NCI-H1105 treated with DMSO at 0.1 percent for 48 hours (cell line): ENCODE data around the gene SPEF2.

Source experiments
- DNase-seq: peaks from one replicate; lab custom pipeline; 2025; lab: John Stamatoyannopoulos, UW

Gene SPEF2, protein sequence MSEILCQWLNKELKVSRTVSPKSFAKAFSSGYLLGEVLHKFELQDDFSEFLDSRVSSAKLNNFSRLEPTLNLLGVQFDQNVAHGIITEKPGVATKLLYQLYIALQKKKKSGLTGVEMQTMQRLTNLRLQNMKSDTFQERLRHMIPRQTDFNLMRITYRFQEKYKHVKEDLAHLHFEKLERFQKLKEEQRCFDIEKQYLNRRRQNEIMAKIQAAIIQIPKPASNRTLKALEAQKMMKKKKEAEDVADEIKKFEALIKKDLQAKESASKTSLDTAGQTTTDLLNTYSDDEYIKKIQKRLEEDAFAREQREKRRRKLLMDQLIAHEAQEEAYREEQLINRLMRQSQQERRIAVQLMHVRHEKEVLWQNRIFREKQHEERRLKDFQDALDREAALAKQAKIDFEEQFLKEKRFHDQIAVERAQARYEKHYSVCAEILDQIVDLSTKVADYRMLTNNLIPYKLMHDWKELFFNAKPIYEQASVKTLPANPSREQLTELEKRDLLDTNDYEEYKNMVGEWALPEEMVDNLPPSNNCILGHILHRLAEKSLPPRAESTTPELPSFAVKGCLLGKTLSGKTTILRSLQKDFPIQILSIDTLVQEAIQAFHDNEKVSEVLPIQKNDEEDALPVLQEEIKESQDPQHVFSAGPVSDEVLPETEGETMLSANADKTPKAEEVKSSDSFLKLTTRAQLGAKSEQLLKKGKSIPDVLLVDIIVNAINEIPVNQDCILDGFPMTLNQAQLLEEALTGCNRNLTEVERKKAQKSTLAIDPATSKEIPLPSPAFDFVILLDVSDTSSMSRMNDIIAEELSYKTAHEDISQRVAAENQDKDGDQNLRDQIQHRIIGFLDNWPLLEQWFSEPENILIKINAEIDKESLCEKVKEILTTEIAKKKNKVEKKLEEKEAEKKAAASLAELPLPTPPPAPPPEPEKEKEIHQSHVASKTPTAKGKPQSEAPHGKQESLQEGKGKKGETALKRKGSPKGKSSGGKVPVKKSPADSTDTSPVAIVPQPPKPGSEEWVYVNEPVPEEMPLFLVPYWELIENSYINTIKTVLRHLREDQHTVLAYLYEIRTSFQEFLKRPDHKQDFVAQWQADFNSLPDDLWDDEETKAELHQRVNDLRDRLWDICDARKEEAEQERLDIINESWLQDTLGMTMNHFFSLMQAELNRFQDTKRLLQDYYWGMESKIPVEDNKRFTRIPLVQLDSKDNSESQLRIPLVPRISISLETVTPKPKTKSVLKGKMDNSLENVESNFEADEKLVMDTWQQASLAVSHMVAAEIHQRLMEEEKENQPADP (N-terminal part only)

DNA sequence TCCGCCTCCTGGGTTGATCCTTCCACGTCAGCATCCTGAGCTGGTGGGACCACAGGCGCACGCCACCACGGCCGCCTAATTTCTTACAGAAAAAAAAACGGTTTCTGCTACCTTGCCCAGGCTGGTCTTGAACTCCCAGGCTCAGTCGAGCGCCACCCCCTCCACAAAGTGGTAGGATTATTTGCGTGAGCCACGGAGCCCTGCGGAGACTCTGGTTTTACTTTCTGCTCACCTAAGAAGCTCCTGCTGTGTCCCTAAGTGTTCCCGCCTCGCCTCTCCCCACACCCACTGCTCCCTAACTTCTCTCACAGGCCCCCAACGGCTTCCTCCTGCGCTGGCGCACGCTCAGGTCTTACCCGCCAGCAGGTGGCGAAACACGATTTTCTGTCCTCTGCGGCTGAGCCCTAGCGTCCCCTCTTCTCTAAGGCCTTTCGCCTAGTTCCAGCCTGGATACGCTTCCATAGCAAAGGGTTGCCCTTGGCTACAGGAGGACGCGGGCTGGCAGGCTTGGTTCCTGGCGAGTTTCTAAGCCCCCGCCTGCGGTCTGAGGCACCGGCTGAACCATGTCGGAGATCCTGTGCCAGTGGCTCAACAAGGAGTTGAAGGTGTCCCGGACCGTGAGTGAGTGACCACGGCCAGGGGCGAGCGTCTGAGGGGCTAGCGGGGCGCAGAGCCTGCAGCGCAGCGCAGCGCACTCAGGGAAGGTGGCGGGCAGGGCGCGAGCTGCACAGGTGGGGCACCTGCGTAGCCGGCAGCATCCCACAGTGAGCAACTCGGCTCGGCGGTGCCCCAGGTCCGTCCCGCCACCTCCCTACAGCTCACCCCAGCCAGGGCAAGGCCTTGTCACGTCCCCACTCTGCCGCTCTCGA is at the start of gene SPEF2:
Gene SPEF2 (plus strand): TSS at position 429 of the 869 bp plus-strand sequence. CDS start 135 bp downstream, at position 564.
- DNase-seq = peak; percentile 86

DNA sequence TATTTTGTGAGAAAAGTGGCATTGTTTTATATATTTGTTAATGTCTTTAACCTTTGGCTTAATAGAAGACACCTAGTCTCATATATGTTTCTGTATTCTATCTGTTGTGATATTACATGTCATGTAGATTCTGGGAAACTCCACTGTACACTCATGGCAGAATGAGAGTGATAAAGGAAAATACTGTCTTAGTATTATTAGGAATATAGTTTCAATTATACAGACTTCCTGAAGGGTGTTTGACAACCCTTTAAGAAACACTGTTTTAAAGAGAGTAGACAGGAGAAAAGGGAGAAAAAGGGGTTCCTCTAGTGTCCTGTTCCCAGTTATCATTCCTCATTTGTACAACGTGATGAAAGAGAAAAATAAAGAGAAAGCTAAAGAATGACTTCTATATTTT is 42.1 kb upstream of the SPEF2 start:
- no peak for DNase-seq

DNA sequence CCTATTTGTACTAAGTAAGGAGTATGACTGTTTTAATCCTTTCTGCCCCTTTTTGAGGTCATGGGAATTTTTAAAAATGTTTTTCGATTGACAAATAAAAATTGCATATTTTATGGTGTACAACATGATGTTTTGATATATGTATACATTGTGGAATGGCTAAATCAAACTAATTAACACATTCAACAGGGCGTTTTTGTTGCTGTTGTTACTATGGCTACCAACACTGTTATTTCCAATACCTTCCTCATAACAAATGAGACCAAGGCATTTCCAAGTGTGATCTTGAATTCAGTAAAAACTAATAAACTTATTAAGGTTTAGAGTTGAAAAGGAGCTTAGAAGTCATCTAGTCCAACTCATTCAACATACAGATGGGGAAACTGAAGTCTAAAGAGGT is 30.2 kb upstream of the SPEF2 start:
- DNase-seq = no peak

DNA sequence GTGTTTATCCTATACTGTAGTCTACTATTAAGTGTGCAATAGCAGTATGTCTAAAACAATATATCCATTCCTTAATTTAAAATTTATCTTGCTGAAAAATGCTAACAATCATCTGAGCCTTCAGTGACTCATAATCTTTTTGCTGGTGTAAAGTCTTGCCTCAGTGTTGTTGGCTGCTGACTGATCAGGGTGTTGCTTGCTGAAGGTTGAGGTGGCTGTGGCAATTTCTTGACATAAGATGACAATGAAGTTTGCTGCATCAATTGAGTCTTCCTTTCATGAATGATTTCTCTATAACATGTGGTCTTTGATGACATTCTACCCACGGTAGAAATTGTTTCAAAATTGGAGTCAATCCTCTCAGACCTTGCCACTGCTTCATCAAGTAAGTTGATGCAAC is 24.3 kb upstream of the SPEF2 start:
- DNase-seq = no peak

DNA sequence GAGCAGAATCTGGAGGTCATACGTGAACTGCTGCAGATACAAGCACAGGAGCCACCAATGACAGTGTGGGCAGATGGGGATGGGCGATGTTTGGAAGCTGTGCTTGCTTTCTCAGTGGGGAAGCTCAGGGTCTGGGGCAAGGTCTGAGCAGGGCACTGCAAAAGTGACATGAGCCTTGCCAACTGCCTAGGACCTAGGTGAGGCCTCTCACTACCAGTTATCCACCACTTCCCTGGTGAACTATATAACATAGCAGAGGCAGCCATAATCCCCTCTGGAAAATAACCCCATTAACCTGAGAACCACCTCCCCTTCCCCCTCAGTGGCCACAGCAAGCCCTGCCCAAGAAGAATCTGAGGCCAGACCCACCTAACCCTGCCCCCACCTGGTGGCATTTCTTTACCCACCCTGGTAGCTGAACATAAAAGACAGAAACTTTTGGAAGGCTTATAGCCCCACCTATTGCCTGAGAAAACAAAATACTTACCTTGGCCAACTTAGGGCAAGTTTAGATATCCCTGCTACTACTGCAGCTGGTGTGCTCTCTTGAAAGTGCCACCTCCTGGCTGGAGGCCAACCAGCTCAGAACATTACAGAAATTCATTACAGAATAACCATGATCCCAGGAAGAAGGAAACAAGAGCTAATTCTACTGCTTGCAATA is 18.8 kb upstream of the SPEF2 start:
- DNase-seq = no peak

DNA sequence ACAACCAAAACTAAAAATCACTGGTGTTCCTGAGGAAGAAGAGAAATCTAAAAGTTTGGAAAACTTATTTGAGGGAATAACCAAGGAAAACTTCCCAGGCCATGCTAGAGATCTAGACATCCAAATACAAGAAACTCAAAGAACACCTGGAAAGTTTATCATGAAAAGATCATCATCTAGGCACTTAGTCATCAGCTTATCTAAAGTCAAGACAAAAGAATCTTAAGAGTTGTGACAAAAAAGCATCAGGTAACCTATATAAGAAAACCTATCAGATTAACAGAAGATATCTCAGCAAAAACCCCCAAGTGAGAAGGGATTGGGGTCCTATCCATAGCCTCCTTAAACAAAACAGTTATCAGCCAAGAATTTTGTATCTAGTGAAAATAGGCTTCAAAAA is 17.1 kb upstream of the SPEF2 start:
- no peak for DNase-seq

DNA sequence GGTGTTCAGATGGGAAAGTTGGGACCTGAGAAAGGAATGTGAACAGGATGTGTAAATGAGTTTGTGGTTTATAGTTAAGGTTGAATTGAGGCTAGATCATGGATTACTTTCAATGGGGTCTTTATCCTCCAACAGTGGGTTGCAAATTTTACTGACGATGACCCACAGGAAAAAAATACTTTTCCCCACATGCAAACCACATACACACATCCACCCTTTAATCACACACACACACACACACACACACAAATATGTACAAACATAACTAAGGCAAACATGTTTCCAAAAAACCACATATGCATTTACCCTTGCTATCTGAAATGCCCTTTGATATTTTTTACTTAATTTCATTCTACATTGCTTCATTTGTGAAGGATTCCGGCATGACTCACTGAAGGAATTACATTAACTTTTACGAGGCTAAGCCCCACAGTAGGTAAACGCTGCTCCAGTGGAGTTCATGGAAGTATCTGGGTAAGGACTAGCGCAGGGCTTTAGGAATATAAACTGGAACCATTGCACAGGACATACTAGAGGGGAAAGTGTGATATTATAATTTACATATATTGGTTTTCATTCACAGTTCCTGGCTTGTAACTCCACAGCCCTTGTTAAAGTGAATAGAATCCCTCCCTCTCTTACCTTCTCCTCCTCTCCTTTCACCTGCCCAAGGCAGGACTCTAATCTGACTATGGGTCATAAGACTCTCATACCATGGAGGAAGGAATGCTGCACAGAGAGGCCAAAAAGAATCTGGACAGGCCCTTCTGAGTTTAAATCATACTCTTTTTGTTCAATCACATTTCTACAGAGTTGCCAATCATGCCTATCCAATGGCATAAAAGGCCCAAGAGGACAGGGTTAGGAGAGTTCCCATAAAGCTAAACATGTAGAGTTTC is 8.5 kb upstream of the SPEF2 start:
- DNase-seq = no peak

DNA sequence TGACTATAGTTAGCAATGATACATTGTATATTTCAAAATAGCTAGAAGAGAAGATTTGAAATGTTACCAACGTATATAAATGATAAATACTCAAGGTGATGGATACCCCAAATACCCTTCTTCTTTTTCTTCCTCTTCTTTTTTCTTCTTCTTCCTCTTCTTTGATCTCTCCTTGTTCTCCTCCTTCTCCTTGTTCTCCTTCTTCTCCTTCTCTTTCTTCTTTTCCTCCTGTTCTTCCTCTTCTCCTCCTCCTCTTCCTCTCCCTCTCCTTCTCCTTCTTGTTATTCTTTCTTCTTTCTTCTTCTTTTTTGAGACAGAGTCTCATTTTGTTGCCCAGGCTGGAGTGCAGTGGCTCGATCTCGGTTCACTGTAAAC is 616 bp upstream of the SPEF2 start:
- DNase-seq = no peak

DNA sequence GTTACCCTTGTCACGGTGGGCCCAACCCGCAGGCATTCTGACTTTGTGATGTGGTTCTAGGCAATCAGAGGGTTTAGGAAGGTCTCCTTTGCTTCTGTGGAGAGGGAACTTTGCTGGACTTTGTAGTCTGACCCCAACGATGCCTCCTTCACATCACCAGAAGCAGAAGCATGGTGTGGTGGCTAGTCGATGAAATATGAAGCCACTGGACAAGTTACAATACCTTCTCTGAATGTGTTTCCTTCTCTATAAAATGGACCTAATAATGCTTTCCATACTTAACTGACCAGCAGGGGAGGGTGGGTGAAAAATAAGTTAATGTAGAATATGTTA is 607 bp downstream of the SPEF2 start:
- DNase-seq = no peak

DNA sequence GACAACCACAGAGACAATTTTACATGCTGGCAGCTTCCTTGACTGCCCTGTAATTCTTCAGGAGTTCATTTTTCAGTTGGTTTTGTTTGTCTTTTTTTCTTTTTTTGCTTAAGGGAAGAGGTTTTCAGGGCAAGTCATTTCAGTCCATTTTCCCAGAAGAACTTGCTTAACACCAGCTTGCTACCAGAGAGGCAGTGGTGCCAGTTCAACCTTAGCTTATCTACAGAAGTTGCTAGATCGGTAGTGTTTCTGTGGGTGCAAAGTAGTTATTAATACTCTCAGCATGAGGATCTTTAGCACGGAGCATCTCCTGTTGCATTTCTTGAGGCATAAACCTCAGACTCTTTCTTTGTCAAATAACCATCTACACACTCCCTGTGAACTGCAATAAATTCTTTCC is 1.1 kb downstream of the SPEF2 start:
- DNase-seq = no peak

DNA sequence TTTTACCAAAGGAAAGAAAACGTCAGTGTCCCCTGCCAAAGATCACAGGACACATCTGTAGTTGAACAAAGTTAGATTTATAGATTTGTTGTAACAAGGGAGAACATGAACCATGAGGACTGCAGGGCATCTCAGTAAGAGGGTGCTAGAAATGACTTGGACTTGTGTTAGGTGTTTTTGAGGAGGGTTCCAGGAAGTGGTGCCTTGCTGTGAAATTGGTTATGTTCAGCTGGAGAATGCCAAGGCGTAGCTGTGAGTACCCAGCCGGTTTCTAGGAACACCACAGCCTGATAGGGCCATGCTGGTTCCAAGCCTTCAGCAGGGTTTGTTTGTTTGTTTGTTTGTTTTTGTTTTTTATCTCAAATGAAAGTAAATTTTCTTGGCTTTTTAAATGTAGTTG is 5.3 kb downstream of the SPEF2 start:
- no peak for DNase-seq

DNA sequence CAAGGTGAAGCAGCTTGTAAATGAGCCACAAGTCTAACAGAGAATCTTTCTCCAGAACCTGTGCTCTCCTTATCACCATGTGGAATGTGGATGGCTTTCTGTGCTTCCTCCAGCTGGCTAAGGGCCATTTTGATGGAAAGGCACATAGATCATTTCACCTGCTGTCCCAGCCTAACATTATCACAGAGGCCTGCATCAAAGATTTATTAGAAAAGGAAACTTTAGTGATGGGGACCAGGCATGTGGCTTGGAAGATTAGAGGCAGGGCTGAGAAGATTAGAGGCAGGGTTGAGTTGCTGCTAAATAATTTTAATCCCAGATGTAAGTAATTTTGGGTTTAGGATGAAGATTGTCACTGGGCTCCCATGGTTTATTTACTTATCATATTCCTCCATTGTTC is 6.3 kb downstream of the SPEF2 start:
- DNase-seq = no peak

DNA sequence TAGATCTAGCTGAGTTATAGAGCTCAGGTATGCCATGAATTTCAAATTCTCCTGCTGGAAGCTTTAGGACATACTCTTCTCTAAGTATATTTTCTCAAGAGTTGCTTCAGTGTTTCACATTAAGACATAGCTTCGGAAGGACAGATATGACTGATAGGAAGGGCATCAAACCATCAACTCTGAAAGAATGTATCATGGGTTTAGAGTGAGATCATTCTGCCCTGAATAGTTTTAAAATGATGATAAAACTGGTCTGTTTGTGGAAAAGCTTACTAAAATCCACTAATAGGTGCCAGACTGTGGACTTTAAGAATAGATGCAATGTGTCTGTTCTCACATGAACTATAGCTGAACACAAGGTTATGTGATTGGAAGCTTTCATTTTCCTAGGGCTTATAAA is 8.4 kb downstream of the SPEF2 start:
- no peak for DNase-seq

DNA sequence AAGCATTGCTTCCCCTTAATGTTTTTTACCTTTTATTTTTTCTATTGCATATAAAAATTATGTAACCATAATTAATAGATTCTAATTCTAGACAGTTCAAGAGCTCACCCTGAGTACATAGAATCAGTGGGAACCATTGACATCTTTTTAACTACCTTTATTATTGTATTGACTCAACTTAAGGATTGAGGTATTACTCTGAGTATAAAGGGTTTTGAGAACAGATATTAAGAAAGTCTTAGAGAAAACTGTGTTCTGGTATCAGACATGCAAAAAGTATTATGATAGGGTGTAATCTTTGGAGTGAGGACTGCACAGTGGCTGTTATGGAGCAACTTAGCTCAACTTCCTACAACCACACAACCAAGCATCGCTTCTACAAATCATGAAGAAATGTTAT is 8.9 kb downstream of the SPEF2 start:
- DNase-seq = no peak

DNA sequence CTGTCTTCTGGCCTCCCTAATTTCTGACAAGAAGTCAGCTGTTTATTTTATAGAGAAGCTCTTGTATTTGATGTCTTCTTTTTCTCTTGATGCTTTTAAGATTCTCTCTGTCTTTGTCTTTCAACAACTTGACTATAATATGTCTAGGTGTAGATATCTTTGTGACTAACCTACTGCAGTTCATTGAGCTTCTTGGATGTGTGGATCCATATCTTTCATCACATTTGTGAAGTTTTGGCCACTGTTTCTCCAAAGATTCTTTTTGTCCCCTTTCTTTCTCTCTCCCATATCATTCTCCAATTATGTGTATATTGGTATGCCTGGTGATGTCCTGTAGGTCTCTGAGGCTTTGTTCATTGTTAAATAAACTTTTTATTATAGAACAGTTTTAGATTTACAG is 16.7 kb downstream of the SPEF2 start:
- no peak for DNase-seq

DNA sequence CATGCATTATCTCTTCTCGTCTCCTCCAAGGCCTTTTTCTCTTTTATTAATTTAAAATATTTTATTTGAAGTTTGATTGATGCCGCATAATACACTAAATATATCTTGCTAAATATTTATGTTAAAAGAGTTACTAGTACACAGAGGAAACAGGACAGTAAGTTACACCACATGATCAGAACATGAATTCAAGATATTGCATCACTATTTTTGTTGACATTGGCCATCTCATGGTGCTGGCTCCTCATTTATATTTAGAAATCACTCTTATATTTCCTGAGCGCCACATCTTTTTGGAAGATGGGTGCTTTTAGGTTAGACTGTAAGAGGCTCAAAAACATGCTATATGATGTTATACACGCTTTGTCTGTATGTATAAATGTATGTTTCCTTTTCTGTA is 23.0 kb downstream of the SPEF2 start:
- no peak for DNase-seq

DNA sequence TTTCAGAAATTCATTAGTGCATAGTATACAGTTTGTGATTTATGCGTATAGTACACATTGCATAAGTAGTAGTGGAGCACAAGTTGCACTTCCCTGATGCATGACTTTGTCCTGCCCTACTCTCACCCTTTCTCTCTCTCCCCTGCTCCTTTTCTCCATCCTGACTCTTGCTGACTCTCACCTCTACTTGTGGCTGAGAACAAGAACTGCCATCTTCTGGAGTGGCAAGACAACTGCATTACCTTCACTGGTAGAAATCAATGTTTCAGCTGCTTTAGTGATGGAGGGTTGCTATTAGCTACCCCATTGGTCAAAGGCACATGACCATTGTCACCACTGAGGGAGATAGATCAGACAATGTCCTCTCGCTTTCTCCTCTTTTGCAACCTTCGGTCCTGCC is 26.9 kb downstream of the SPEF2 start:
- DNase-seq = no peak

DNA sequence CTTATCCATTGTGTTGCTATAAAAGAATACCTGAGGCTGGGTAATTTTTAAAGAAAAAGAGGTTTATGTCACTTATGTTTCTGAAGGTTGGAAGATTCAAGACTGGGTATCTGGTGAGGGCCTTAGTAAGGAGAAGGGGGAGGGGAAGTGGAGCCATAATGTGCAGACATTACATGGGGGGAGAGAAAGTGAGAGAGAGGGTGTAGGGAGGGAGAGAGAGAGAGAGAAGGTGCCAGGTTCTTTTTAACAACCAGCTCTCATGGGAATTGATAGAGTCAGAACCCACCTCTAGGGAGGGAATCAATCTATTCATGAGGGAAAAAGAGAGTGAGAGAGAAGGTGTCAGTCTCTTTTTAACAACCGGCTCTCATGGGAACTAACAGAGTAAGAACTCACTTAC is 29.5 kb downstream of the SPEF2 start:
- no peak for DNase-seq

DNA sequence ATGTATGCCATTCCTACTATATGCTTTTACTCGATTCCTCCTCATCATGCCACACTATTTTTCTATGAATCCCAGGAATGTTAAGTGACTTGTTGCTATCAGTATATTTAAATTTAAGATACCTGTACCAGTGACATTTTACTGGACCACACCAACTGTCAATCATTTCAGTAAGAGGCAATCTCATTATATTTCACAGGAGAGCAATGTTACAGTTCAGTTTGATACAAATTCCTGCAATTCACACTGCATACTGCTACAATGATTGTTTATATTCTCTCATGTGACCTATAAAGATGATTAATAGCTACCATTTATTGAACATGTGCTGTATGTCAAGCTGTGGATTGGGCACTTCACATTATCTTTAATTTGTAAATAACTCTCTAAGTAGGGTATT is 30.0 kb downstream of the SPEF2 start:
- DNase-seq = no peak
